22Rv1 (cell line): ENCODE data around the gene PTPN11.

Experiments
- ZFX ChIP-seq: fragments of 450-650 bp; IDR thresholded peaks from 2 replicates; pipeline ENCODE4 v1.6.1; 2017; ENCODE audit warnings: antibody characterized with exemption, borderline replicate concordance
- TF ChIP-seq, protein P1 (sequence below): fragments of 450-650 bp; IDR thresholded peaks from 2 replicates; pipeline ENCODE4 v1.5.1; 2017; ENCODE audit warnings: mild to moderate bottlenecking

- TF ChIP-seq, protein P1, sequence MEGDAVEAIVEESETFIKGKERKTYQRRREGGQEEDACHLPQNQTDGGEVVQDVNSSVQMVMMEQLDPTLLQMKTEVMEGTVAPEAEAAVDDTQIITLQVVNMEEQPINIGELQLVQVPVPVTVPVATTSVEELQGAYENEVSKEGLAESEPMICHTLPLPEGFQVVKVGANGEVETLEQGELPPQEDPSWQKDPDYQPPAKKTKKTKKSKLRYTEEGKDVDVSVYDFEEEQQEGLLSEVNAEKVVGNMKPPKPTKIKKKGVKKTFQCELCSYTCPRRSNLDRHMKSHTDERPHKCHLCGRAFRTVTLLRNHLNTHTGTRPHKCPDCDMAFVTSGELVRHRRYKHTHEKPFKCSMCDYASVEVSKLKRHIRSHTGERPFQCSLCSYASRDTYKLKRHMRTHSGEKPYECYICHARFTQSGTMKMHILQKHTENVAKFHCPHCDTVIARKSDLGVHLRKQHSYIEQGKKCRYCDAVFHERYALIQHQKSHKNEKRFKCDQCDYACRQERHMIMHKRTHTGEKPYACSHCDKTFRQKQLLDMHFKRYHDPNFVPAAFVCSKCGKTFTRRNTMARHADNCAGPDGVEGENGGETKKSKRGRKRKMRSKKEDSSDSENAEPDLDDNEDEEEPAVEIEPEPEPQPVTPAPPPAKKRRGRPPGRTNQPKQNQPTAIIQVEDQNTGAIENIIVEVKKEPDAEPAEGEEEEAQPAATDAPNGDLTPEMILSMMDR = no peak
- TF ChIP-seq ZFX = no peak
Observed at GRCh38 chr12:112514926-112515642, 96.3 kb downstream of the PTPN11 start.
